Thoracic aorta (tissue), 2 donors: ENCODE data around the gene FAM187B. TPM values are rescaled to one million over a fixed set of nuclear protein-coding genes. Genes with fewer than 3 reads are reported as not detected.

Experiments used
- ATAC-seq: fragments of 150-250 bp; one replicate; pipeline ENCODE4 v1.8.0; 2017; ENCODE audit warnings: low read depth; ENCODE audit not compliant: insufficient number of reproducible peaks, low FRiP score
- DNase-seq: peaks from one replicate; pipeline ENCODE4 v3.0.0-alpha.2; 2020; ENCODE audit warnings: low spot score
- H3K27ac ChIP-seq, 2 donors: fragments of 200-600 bp; sonication (generic); 1 replicate in 1 of 2; 2 replicates in 1 of 2; pipeline ENCODE4 v1.5.1; 2016; ENCODE audit warnings: mild to moderate bottlenecking in 2 of 2, moderate library complexity in 2 of 2
- H3K27me3 ChIP-seq: fragments of 200-600 bp; sonication (generic); replicated peaks from 2 replicates; pipeline ENCODE4 v1.6.0; 2016; ENCODE audit warnings: mild to moderate bottlenecking; ENCODE audit not compliant: insufficient read depth
- H3K36me3 ChIP-seq: fragments of 200-600 bp; sonication (generic); one replicate; pipeline ENCODE4 v1.5.1; 2016
- H3K4me1 ChIP-seq, 2 donors: fragments of 200-600 bp; sonication (generic); 1 replicate in 1 of 2; 2 replicates in 1 of 2; pipeline versions ENCODE4 v1.5.1 to v1.6.0; 2016; ENCODE audit warnings: low read depth in 2 of 2, mild to moderate bottlenecking in 1 of 2; ENCODE audit not compliant: control insufficient read depth in 1 of 2
- H3K4me3 ChIP-seq: fragments of 200-600 bp; sonication (generic); 2 replicates; pipeline ENCODE4 v1.5.1; 2016; ENCODE audit warnings: mild to moderate bottlenecking
- H3K9me3 ChIP-seq: fragments of 200-600 bp; sonication (generic); 2 replicates; pipeline ENCODE4 v1.5.1; 2016
- CTCF ChIP-seq: fragments of 200-600 bp; sonication (generic); IDR thresholded peaks from one replicate; pipeline ENCODE4 v1.5.1; 2019; ENCODE audit warnings: antibody characterized with exemption
- total RNA-seq, 2 donors: library from RNA; depleted of rRNA; stranded (reverse); fragments of >200 nt; gene quantifications; one replicate each; pipeline versions ENCODE4 v1.1.0 to v1.2.3, GENCODE V29; 2016

The FAM187B gene
- total RNA-seq, 2 donors from 2014 or later: not detected

GRCh38 chr19:35184884-35185283 is 43.7 kb downstream of the FAM187B start:
- TF ChIP-seq CTCF: no peak
- no peak for ATAC-seq
- Histone ChIP-seq H3K36me3 (no peaks in the 10 kb centered on the region), H3K4me3 (no peak overlapping the region), H3K9me3 (no peaks in the 10 kb centered on the region), H3K27me3 (no peaks in the 10 kb centered on the region), H3K4me1 (no peaks in the 10 kb centered on the region), H3K27ac (no peak overlapping the region)
- no peak for DNase-seq

- ATAC-seq (no peak), DNase-seq (no peak)
- Histone ChIP-seq H3K27ac (no peak overlapping the region), H3K36me3 (no peaks in the 10 kb centered on the region), H3K4me1 (no peaks in the 10 kb centered on the region), H3K9me3 (no peaks in the 10 kb centered on the region), H3K4me3 (no peak overlapping the region), H3K27me3 (no peaks in the 10 kb centered on the region)
- no peak for TF ChIP-seq CTCF
Observed at GRCh38 chr19:35184267-35184666, 44.3 kb downstream of the FAM187B start.

- no peak for TF ChIP-seq CTCF
- Histone ChIP-seq H3K27ac (no peak overlapping the region), H3K36me3 (no peaks in the 10 kb centered on the region), H3K4me3 (no peak overlapping the region), H3K4me1 (no peaks in the 10 kb centered on the region), H3K27me3 (no peaks in the 10 kb centered on the region), H3K9me3 (no peaks in the 10 kb centered on the region)
- ATAC-seq (no peak), DNase-seq (no peak)
Observed at GRCh38 chr19:35181387-35181786, 47.2 kb downstream of the FAM187B start.

- no peak overlapping the region for H3K4me3 ChIP-seq
- no peaks in the 10 kb centered on the region for H3K36me3 ChIP-seq
- ATAC-seq: no peak
Observed at GRCh38 chr19:35179830-35180229, 48.7 kb downstream of the FAM187B start.

GRCh38 chr19:35178701-35179100 is 49.8 kb downstream of the FAM187B start:
- ATAC-seq (no peak), DNase-seq (no peak)
- no peaks in the 10 kb centered on the region for H3K36me3 ChIP-seq

More at GRCh38 chr19:35179830-35180229, 48.7 kb downstream of the FAM187B start:
- H3K9me3 ChIP-seq: no peaks in the 10 kb centered on the region
- no peaks in the 10 kb centered on the region for H3K4me1 ChIP-seq
- H3K27me3 ChIP-seq: no peaks in the 10 kb centered on the region
- H3K27ac ChIP-seq: no peak overlapping the region
- no peak for TF ChIP-seq CTCF
- no peak for DNase-seq

More at GRCh38 chr19:35178701-35179100, 49.8 kb downstream of the FAM187B start:
- no peaks in the 10 kb centered on the region for H3K9me3 ChIP-seq
- H3K4me1 ChIP-seq: no peaks in the 10 kb centered on the region
- no peak for TF ChIP-seq CTCF
- H3K4me3 ChIP-seq: no peak overlapping the region
- H3K27me3 ChIP-seq: no peaks in the 10 kb centered on the region
- H3K27ac ChIP-seq: no peak overlapping the region
